Tibial nerve (tissue), 3 donors: ENCODE measurements around the gene PITX1.

Source experiments
- EP300 ChIP-seq, 2 donors: sonication (generic); formaldehyde crosslinking; IDR thresholded peaks; one replicate each; pipeline ENCODE4 v1.6.1; 2017; ENCODE audit warnings: antibody characterized with exemption in 2 of 2, mild to moderate bottlenecking in 1 of 2
- POLR2A ChIP-seq, 2 donors: fragments of 450-650 bp; IDR thresholded peaks; one replicate each; pipeline ENCODE4 v1.6.1; 2017; ENCODE audit warnings: antibody characterized with exemption in 2 of 2, mild to moderate bottlenecking in 2 of 2, moderate library complexity in 2 of 2

DNA sequence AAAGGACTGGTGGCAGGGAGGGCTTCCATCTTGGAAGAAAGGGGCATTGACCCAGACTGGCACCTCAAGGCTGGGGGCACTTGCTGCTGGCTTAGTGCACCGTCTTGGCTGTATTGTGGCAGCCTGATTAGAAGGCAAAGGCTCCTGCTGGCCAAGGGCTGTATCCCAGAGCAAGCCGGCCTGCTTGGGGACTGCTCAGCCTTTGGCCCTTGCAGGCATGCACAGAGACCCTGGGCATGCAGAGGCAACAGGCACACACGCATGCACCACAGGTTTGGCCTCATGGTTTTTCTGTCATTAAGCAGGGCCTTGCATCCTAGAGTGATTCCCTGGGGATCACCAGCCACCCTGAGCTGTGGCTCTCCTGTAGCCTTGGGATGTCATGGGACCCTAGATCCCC is 29.0 kb downstream of the PITX1 start:
- TF ChIP-seq EP300 (IDR thresholded peaks at IDR 0.05) (no peak), POLR2A (IDR thresholded peaks at IDR 0.05) (no peak)
